Measurements from ENCODE around the gene ASTN2.

ASTN2 gene

GRCh38 chr9:116403171-116403570 lies 1011.7 kb downstream of the ASTN2 start:
- no peak for TF ChIP-seq CTCF (IDR thresholded peaks at IDR 0.05; ENCODE audit: extremely low read depth, insufficient read depth, missing control alignments)
- in situ Hi-C loops (cut with MboI; ENCODE audit: low pct_unique_long_range_greater_than_20kb, low sequenced_read_pairs, unreplicated experiment), result no loop called here
- no peak for DNase-seq (ENCODE audit: low spot score)

- TF ChIP-seq CTCF (IDR thresholded peaks at IDR 0.05; ENCODE audit: extremely low read depth, insufficient read depth, missing control alignments), result no peak
- in situ Hi-C loops (cut with MboI; ENCODE audit: low pct_unique_long_range_greater_than_20kb, low sequenced_read_pairs, unreplicated experiment), result no loop called here
- no peak for DNase-seq (ENCODE audit: low spot score)
Observed at GRCh38 chr9:116395699-116396037, 1019.2 kb downstream of the ASTN2 start.

- in situ Hi-C loops (cut with MboI; ENCODE audit: low pct_unique_long_range_greater_than_20kb, low sequenced_read_pairs, unreplicated experiment), result no loop called here
- no peak for DNase-seq (ENCODE audit: low spot score)
- no peak for TF ChIP-seq CTCF (IDR thresholded peaks at IDR 0.05; ENCODE audit: extremely low read depth, insufficient read depth, missing control alignments)
Observed at GRCh38 chr9:116394894-116395698, 1019.8 kb downstream of the ASTN2 start.

GRCh38 chr9:116394070-116394469 lies 1020.8 kb downstream of the ASTN2 start:
- in situ Hi-C loops (cut with MboI; ENCODE audit: low pct_unique_long_range_greater_than_20kb, low sequenced_read_pairs, unreplicated experiment), result no loop called here
- DNase-seq (ENCODE audit: low spot score), result no peak
- no peak for TF ChIP-seq CTCF (IDR thresholded peaks at IDR 0.05; ENCODE audit: extremely low read depth, insufficient read depth, missing control alignments)

DNA sequence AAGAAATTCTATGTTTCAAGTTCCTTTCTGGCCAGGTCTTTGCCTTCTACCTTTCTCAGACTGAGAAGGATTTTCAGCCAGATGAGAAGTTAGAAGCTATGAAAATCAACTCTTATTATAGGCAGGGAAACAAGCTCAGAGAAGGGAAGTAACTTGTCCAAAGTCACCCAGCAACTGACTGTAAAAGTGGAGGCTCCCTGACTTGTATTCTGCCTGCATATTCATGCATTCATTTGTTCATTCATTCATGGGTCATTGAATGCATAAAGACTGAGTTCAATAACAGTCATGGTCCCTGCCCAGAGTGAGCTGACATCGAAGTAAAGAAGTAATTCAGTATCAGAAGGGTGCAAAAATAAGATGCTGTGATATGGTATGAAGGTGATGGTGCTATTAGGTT lies 1021.7 kb downstream of the ASTN2 start:
- in situ Hi-C loops (cut with MboI; ENCODE audit: low pct_unique_long_range_greater_than_20kb, low sequenced_read_pairs, unreplicated experiment), result no loop called here
- no peak for TF ChIP-seq CTCF (IDR thresholded peaks at IDR 0.05; ENCODE audit: extremely low read depth, insufficient read depth, missing control alignments)
- no peak for DNase-seq (ENCODE audit: low spot score)

GRCh38 chr9:116391306-116391900 lies 1023.5 kb downstream of the ASTN2 start:
- TF ChIP-seq CTCF (IDR thresholded peaks at IDR 0.05; ENCODE audit: extremely low read depth, insufficient read depth, missing control alignments), result no peak
- in situ Hi-C loops (cut with MboI; ENCODE audit: low pct_unique_long_range_greater_than_20kb, low sequenced_read_pairs, unreplicated experiment), result no loop called here
- DNase-seq (ENCODE audit: low spot score), result no peak

Measured in GM13977 (cell line).